ENCODE data around the gene BMAL1.

- TF ChIP-seq, protein P1, sequence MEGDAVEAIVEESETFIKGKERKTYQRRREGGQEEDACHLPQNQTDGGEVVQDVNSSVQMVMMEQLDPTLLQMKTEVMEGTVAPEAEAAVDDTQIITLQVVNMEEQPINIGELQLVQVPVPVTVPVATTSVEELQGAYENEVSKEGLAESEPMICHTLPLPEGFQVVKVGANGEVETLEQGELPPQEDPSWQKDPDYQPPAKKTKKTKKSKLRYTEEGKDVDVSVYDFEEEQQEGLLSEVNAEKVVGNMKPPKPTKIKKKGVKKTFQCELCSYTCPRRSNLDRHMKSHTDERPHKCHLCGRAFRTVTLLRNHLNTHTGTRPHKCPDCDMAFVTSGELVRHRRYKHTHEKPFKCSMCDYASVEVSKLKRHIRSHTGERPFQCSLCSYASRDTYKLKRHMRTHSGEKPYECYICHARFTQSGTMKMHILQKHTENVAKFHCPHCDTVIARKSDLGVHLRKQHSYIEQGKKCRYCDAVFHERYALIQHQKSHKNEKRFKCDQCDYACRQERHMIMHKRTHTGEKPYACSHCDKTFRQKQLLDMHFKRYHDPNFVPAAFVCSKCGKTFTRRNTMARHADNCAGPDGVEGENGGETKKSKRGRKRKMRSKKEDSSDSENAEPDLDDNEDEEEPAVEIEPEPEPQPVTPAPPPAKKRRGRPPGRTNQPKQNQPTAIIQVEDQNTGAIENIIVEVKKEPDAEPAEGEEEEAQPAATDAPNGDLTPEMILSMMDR (IDR thresholded peaks at IDR 0.05): no peak
- no peak for TF ChIP-seq POLR2A (IDR thresholded peaks at IDR 0.05)
- TF ChIP-seq POLR2AphosphoS5 (IDR thresholded peaks at IDR 0.05): no peak
- TF ChIP-seq EP300 (IDR thresholded peaks at IDR 0.05): no peak
Observed at GRCh38 chr11:13349046-13349445, 71.5 kb downstream of the BMAL1 start.

Data from stomach (tissue), 4 donors.